ENCODE results near the gene SLC29A4.

DNA sequence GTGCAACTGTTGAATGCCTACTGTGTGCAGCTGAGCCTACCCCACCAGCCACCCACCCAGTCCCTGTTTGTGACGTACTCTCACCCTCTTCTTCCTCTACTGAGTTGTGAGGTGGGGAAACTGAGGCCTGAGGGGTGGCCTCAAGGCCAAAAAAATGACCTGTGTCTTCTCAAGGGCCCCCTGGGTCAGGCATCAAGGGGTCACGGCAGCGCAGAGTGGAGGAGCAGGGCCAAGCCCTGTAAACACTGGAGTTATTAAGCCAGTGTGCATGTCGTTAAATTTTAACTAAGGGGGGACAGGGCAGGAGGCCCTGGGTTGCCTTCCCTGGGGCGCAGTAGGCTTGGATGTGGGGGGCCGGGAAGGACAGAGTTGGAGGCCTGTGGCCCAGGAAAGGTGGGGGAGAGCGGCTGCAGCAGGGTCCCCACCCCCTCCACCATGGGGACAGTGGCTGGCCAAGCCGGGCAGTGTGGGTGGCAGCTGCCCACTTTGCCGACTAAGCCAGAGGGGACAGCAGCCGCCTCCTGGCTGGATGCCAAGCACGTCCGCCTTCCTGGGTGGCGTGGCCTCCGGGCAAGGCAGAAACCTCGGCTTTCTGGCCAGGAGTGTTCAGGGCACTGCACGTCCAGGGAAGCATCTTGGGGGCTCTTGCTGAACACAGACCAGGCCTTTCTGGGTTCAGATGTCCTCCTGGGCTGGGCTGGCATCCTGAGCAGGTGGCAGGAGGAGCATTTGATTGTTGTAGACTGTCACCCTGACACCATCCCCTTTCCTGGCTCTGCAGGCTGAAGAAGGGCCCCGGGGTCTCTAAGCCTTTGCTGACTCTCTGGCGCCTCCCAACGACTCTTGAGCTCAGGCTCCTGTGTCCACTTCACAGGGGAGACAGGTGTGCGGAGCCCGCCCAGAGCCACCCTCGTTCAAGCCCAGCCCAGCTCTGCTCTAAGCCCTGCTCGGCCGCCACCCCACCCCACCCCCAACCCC lies 1.9 kb downstream of the SLC29A4 start:
- TF ChIP-seq, protein P1, sequence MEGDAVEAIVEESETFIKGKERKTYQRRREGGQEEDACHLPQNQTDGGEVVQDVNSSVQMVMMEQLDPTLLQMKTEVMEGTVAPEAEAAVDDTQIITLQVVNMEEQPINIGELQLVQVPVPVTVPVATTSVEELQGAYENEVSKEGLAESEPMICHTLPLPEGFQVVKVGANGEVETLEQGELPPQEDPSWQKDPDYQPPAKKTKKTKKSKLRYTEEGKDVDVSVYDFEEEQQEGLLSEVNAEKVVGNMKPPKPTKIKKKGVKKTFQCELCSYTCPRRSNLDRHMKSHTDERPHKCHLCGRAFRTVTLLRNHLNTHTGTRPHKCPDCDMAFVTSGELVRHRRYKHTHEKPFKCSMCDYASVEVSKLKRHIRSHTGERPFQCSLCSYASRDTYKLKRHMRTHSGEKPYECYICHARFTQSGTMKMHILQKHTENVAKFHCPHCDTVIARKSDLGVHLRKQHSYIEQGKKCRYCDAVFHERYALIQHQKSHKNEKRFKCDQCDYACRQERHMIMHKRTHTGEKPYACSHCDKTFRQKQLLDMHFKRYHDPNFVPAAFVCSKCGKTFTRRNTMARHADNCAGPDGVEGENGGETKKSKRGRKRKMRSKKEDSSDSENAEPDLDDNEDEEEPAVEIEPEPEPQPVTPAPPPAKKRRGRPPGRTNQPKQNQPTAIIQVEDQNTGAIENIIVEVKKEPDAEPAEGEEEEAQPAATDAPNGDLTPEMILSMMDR (IDR thresholded peaks at IDR 0.05; ENCODE audit: low read depth, low read length, missing input control): no peak
- TF ChIP-seq GABPA (IDR thresholded peaks at IDR 0.05 in 1 of 2, conservative IDR thresholded peaks at IDR 0.05 in 1 of 2) (no peak), TAF1 (conservative IDR thresholded peaks at IDR 0.05) (no peak), SP1 (IDR thresholded peaks at IDR 0.05) (peak; percentile 17), YY1 (IDR thresholded peaks at IDR 0.05) (no peak), RAD21 (IDR thresholded peaks at IDR 0.05) (peak in 1 of 2 donors; percentile 28), FOXA2 (IDR thresholded peaks at IDR 0.05) (no peak), RXRA (IDR thresholded peaks at IDR 0.05) (peak; percentile 36 to 51), NR2F2 (IDR thresholded peaks at IDR 0.05) (no peak)
- TF ChIP-seq, protein P2, sequence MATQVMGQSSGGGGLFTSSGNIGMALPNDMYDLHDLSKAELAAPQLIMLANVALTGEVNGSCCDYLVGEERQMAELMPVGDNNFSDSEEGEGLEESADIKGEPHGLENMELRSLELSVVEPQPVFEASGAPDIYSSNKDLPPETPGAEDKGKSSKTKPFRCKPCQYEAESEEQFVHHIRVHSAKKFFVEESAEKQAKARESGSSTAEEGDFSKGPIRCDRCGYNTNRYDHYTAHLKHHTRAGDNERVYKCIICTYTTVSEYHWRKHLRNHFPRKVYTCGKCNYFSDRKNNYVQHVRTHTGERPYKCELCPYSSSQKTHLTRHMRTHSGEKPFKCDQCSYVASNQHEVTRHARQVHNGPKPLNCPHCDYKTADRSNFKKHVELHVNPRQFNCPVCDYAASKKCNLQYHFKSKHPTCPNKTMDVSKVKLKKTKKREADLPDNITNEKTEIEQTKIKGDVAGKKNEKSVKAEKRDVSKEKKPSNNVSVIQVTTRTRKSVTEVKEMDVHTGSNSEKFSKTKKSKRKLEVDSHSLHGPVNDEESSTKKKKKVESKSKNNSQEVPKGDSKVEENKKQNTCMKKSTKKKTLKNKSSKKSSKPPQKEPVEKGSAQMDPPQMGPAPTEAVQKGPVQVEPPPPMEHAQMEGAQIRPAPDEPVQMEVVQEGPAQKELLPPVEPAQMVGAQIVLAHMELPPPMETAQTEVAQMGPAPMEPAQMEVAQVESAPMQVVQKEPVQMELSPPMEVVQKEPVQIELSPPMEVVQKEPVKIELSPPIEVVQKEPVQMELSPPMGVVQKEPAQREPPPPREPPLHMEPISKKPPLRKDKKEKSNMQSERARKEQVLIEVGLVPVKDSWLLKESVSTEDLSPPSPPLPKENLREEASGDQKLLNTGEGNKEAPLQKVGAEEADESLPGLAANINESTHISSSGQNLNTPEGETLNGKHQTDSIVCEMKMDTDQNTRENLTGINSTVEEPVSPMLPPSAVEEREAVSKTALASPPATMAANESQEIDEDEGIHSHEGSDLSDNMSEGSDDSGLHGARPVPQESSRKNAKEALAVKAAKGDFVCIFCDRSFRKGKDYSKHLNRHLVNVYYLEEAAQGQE (IDR thresholded peaks at IDR 0.05): no peak
- TF ChIP-seq, protein P3, sequence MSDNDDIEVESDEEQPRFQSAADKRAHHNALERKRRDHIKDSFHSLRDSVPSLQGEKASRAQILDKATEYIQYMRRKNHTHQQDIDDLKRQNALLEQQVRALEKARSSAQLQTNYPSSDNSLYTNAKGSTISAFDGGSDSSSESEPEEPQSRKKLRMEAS (IDR thresholded peaks at IDR 0.05): no peak
- TF ChIP-seq, protein P4, sequence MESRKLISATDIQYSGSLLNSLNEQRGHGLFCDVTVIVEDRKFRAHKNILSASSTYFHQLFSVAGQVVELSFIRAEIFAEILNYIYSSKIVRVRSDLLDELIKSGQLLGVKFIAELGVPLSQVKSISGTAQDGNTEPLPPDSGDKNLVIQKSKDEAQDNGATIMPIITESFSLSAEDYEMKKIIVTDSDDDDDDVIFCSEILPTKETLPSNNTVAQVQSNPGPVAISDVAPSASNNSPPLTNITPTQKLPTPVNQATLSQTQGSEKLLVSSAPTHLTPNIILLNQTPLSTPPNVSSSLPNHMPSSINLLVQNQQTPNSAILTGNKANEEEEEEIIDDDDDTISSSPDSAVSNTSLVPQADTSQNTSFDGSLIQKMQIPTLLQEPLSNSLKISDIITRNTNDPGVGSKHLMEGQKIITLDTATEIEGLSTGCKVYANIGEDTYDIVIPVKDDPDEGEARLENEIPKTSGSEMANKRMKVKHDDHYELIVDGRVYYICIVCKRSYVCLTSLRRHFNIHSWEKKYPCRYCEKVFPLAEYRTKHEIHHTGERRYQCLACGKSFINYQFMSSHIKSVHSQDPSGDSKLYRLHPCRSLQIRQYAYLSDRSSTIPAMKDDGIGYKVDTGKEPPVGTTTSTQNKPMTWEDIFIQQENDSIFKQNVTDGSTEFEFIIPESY (IDR thresholded peaks at IDR 0.05): no peak
- TF ChIP-seq, protein P5, sequence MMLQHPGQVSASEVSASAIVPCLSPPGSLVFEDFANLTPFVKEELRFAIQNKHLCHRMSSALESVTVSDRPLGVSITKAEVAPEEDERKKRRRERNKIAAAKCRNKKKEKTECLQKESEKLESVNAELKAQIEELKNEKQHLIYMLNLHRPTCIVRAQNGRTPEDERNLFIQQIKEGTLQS (IDR thresholded peaks at IDR 0.05): no peak
